ENCODE measurements around the gene STK38. TPM values are rescaled to one million over a fixed set of nuclear protein-coding genes. Genes with fewer than 3 reads are reported as not detected.

Gene STK38
- total and polyA plus RNA-seq, 2 of the 13 experiments (the other 11 are each of a cell fraction or from before 2014, with no cell fraction given) = 10.3 to 20.7 TPM

- TF ChIP-seq ZNF709 (CRISPR knock-in tag; IDR thresholded peaks at IDR 0.05) (no peak), ZNF703 (CRISPR knock-in tag; IDR thresholded peaks at IDR 0.05; ENCODE audit: borderline replicate concordance) (no peak), TBX3 (IDR thresholded peaks at IDR 0.05; ENCODE audit: borderline replicate concordance) (no peak), ZGPAT (CRISPR knock-in tag; IDR thresholded peaks at IDR 0.05) (no peak), ZNF570 (CRISPR knock-in tag; IDR thresholded peaks at IDR 0.05; ENCODE audit: borderline replicate concordance) (no peak), NR0B2 (CRISPR knock-in tag; IDR thresholded peaks at IDR 0.05) (no peak), POLR2A (IDR thresholded peaks at IDR 0.05; ENCODE audit: insufficient read depth in 1 of 2, low read depth in 2 of 2, low read length in 2 of 2) (0 out of 4 replicates have a peak, but pooled peaks of 1 of the 2 experiments have one; percentile 32), MTA3 (CRISPR knock-in tag; IDR thresholded peaks at IDR 0.05) (no peak), PHF20 (CRISPR knock-in tag; IDR thresholded peaks at IDR 0.05) (no peak), RARA (CRISPR knock-in tag; IDR thresholded peaks at IDR 0.05) (no peak), RBM22 (optimal IDR thresholded peaks at IDR 0.05; ENCODE audit: low read length) (peak; percentile 17), AHR (CRISPR knock-in tag; IDR thresholded peaks at IDR 0.05) (no peak), ZNF33A (CRISPR knock-in tag; IDR thresholded peaks at IDR 0.05; ENCODE audit: borderline replicate concordance) (no peak), REPIN1 (CRISPR knock-in tag; IDR thresholded peaks at IDR 0.05; ENCODE audit: borderline replicate concordance, low read depth) (no peak)
- no peak for ATAC-seq
- in situ Hi-C loops (cut with HindIII; ENCODE audit: extremely low pct_ligation_motif_present, low pct_unique_long_range_greater_than_20kb) (no loop called here), intact Hi-C loops (cut with micrococcal nuclease; ENCODE audit: unreplicated experiment) (no loop called here)
- ChIA-PET POLR2A (no interaction called here), CTCF (ENCODE audit: low intra/inter-chr PET ratio, low total read pairs) (no interaction called here)
- H3K27ac ChIP-seq (ENCODE audit: extremely low read length, insufficient read depth, low read length) = no peak overlapping the region
- H3K27me3 ChIP-seq (ENCODE audit: control insufficient read depth in 1 of 2, insufficient read depth in 2 of 2, low read length in 2 of 2) = no peaks in the 10 kb centered on the region
- no peaks in the 10 kb centered on the region for H4K20me1 ChIP-seq (ENCODE audit: insufficient read depth, low read length)
- no peak overlapping the region for H2AFZ ChIP-seq (ENCODE audit: low read length)
- no TSS peak for BruUV-seq (replicated peaks)
- H3K4me1 ChIP-seq (ENCODE audit: insufficient read depth, low read length) = peaks cover 33% of the 10 kb centered on the region
- FAIRE-seq = peak; percentile 26
- no peak overlapping the region for H3K4me3 ChIP-seq (replicated peaks in 1 of 3; ENCODE audit: insufficient read depth in 1 of 3, low read depth in 2 of 3, low read length in 3 of 3)
- peaks cover 7 to 25% of the 10 kb centered on the region in 2 experiments; a peak in 4 of 5 replicates for H3K36me3 ChIP-seq (replicated peaks in 1 of 2; ENCODE audit: control insufficient read depth in 1 of 2, insufficient read depth in 2 of 2, low read length in 2 of 2)
- H3K9ac ChIP-seq (ENCODE audit: insufficient read depth, low read depth, low read length) = no peak overlapping the region
- H3K79me2 ChIP-seq (ENCODE audit: insufficient read depth, low read length) = no peaks in the 10 kb centered on the region
- no peak for DNase-seq (ENCODE audit: low spot score)
- no peaks in the 10 kb centered on the region for H3K9me3 ChIP-seq (ENCODE audit: low read length)
- H3K4me2 ChIP-seq (ENCODE audit: low read depth, low read length) = no peak overlapping the region
- WGBS (ENCODE audit: low lambda C conversion rate) = 94% methylated on average over 4 of the region's 4 CpGs
Measured at GRCh38 chr6:36489426-36489825, 57.9 kb downstream of the STK38 start.
